GM12874 (cell line): ENCODE results near the gene ITPKB.

ENCODE experiments used
- TF ChIP-seq, protein P1 (sequence below): IDR thresholded peaks from 2 replicates; pipeline ENCODE4 v1.5.1; 2011; ENCODE audit warnings: low read depth, mild to moderate bottlenecking, control low read depth, low read length, moderate library complexity; ENCODE audit not compliant: insufficient read depth

ITPKB gene

GRCh38 chr1:226708342-226708780 lies 30.7 kb downstream of the ITPKB start:
- TF ChIP-seq, protein P1, sequence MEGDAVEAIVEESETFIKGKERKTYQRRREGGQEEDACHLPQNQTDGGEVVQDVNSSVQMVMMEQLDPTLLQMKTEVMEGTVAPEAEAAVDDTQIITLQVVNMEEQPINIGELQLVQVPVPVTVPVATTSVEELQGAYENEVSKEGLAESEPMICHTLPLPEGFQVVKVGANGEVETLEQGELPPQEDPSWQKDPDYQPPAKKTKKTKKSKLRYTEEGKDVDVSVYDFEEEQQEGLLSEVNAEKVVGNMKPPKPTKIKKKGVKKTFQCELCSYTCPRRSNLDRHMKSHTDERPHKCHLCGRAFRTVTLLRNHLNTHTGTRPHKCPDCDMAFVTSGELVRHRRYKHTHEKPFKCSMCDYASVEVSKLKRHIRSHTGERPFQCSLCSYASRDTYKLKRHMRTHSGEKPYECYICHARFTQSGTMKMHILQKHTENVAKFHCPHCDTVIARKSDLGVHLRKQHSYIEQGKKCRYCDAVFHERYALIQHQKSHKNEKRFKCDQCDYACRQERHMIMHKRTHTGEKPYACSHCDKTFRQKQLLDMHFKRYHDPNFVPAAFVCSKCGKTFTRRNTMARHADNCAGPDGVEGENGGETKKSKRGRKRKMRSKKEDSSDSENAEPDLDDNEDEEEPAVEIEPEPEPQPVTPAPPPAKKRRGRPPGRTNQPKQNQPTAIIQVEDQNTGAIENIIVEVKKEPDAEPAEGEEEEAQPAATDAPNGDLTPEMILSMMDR: no peak

GRCh38 chr1:226706684-226707083 lies 32.4 kb downstream of the ITPKB start:
- TF ChIP-seq, protein P1: no peak

GRCh38 chr1:226704169-226704937 lies 34.7 kb downstream of the ITPKB start:
- TF ChIP-seq, protein P1: no peak

- TF ChIP-seq, protein P1: no peak
Measured at GRCh38 chr1:226702957-226703831, 35.9 kb downstream of the ITPKB start.

DNA sequence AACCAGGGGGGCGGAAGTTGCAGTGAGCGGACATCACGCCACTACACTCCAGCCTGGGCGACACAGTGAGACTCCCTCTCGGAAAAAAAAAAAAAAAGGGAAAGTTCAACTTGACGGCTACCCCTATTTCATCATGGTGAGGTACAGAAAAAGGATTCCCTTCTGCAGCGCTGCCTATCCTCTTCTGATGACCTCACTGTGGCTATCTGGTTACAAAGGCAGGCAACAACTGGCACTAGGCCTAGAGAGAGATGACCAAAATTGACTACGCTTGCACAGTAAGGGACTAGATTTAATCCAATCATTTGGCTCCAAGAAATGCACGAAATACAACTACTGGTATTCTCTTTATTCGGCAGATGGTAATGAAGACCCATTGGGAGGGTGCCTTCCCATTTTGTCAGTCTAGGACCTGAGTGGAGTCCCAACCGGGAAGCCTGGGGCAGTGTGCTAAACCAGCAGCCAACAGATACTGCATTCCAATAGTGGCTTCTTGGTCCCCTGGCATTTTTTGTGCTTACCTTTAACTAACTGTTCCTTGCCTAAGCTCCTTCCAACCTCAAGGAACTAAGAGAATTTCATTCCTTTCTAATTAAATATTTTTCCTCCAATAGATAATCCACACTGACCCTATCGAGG lies 36.6 kb downstream of the ITPKB start:
- TF ChIP-seq, protein P1: no peak

DNA sequence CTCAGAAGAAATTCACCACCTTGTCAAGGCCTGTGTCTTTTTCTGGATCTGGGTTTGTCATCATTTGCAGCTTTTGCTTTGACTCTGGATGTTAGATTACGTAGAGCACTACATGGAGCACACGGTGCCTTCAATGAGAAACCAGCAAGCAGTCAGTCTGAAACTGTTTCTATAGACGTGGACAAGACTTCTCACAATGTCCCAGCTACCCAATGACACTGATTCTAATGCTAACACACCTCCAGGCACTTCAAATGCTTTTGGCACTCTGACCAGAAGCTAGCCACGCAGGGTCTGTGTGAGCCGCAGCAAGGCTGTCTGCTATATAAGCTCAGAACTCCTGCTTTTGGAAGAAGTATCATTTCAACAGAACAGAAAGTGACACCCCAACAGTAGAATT lies 38.2 kb downstream of the ITPKB start:
- TF ChIP-seq, protein P1: no peak

- TF ChIP-seq, protein P1: no peak
Measured at GRCh38 chr1:226699166-226699565, 39.9 kb downstream of the ITPKB start.
